Measurements from ENCODE around the gene SYNE1. TPM values are rescaled to one million over a fixed set of nuclear protein-coding genes. Genes with fewer than 3 reads are reported as not detected.

Gene SYNE1
- total RNA-seq, 1 donor from 2014 or later, result 6.0 TPM

GRCh38 chr6:152223636-152224035 lies 413.5 kb downstream of the SYNE1 start:
- no peak overlapping the region for H3K27ac Mint-ChIP-seq
- Histone ChIP-seq H3F3A (ENCODE audit: low read depth) (peaks cover 14% of the 10 kb centered on the region), H4K20me1 (ENCODE audit: low read depth) (no peaks in the 10 kb centered on the region), H3K27ac (no peak overlapping the region), H3K79me2 (ENCODE audit: low read depth) (no peaks in the 10 kb centered on the region), H3K9me3 (ENCODE audit: low read depth) (no peaks in the 10 kb centered on the region), H3K9ac (no peak overlapping the region), H3K4me2 (no peak overlapping the region), H3K4me1 (peaks cover 31% of the 10 kb centered on the region), H3K4me3 (no peak overlapping the region), H2AFZ (replicated peaks) (no peak overlapping the region), H3K27me3 (no peaks in the 10 kb centered on the region), H3K36me3 (no peaks in the 10 kb centered on the region)
- no peak overlapping the region for H3K4me3 Mint-ChIP-seq
- DNase-seq (ENCODE audit: low spot score), result peak; percentile 31
- TF ChIP-seq EZH2phosphoT487 (IDR thresholded peaks at IDR 0.05) (no peak), CTCF (IDR thresholded peaks at IDR 0.05) (no peak), EZH2 (IDR thresholded peaks at IDR 0.05) (no peak)
- H3K36me3 Mint-ChIP-seq, result peaks cover 27% of the 10 kb centered on the region
- H3K27me3 Mint-ChIP-seq (ENCODE audit: insufficient read depth, low read depth), result no peaks in the 10 kb centered on the region
- H3K9me3 Mint-ChIP-seq, result peaks cover 10% of the 10 kb centered on the region
- peaks cover 4% of the 10 kb centered on the region for H3K4me1 Mint-ChIP-seq

GRCh38 chr6:152221806-152222628 lies 415.1 kb downstream of the SYNE1 start:
- no peaks in the 10 kb centered on the region for H3K36me3 ChIP-seq
- H3K36me3 Mint-ChIP-seq, result peaks cover 31% of the 10 kb centered on the region

GRCh38 chr6:152220786-152221185 lies 416.4 kb downstream of the SYNE1 start:
- Histone ChIP-seq H3K79me2 (ENCODE audit: low read depth) (no peaks in the 10 kb centered on the region), H3K27ac (no peak overlapping the region), H4K20me1 (ENCODE audit: low read depth) (no peaks in the 10 kb centered on the region), H3K9ac (no peak overlapping the region), H3K27me3 (no peaks in the 10 kb centered on the region), H3K4me2 (no peak overlapping the region), H3K9me3 (ENCODE audit: low read depth) (no peaks in the 10 kb centered on the region), H3K4me1 (peaks cover 33% of the 10 kb centered on the region), H2AFZ (replicated peaks) (no peak overlapping the region), H3K36me3 (no peaks in the 10 kb centered on the region), H3F3A (ENCODE audit: low read depth) (peaks cover 14% of the 10 kb centered on the region), H3K4me3 (no peak overlapping the region)
- Mint-ChIP-seq H3K9me3 (peaks cover 10% of the 10 kb centered on the region), H3K27ac (no peak overlapping the region), H3K4me3 (no peak overlapping the region), H3K4me1 (peaks cover 4% of the 10 kb centered on the region), H3K36me3 (peaks cover 37% of the 10 kb centered on the region), H3K27me3 (ENCODE audit: insufficient read depth, low read depth) (no peaks in the 10 kb centered on the region)
- no peak for TF ChIP-seq EZH2phosphoT487 (IDR thresholded peaks at IDR 0.05)
- no peak for TF ChIP-seq EZH2 (IDR thresholded peaks at IDR 0.05)
- no peak for TF ChIP-seq CTCF (IDR thresholded peaks at IDR 0.05)
- DNase-seq (ENCODE audit: low spot score), result no peak

More at GRCh38 chr6:152221806-152222628, 415.1 kb downstream of the SYNE1 start:
- Histone ChIP-seq H2AFZ (replicated peaks) (peak overlapping the region; percentile 43), H3K79me2 (ENCODE audit: low read depth) (no peaks in the 10 kb centered on the region), H3K4me3 (no peak overlapping the region), H3K9ac (no peak overlapping the region), H3K27me3 (no peaks in the 10 kb centered on the region), H3K4me1 (peaks cover 33% of the 10 kb centered on the region), H4K20me1 (ENCODE audit: low read depth) (no peaks in the 10 kb centered on the region), H3K4me2 (no peak overlapping the region), H3F3A (ENCODE audit: low read depth) (peaks cover 14% of the 10 kb centered on the region), H3K27ac (peak overlapping the region; percentile 71), H3K9me3 (ENCODE audit: low read depth) (no peaks in the 10 kb centered on the region)
- H3K27me3 Mint-ChIP-seq (ENCODE audit: insufficient read depth, low read depth), result no peaks in the 10 kb centered on the region
- H3K4me1 Mint-ChIP-seq, result peaks cover 4% of the 10 kb centered on the region
- no peak for TF ChIP-seq EZH2phosphoT487 (IDR thresholded peaks at IDR 0.05)
- TF ChIP-seq CTCF (IDR thresholded peaks at IDR 0.05), result no peak
- TF ChIP-seq EZH2 (IDR thresholded peaks at IDR 0.05), result no peak
- peaks cover 10% of the 10 kb centered on the region for H3K9me3 Mint-ChIP-seq
- DNase-seq (ENCODE audit: low spot score), result peak; percentile 18
- H3K27ac Mint-ChIP-seq, result no peak overlapping the region
- no peak overlapping the region for H3K4me3 Mint-ChIP-seq

Measured in neural progenitor cell (in vitro differentiated cells).